ENCODE data around the gene ABCC1.

ABCC1 gene

GRCh38 chr16:16105646-16106045, 156.2 kb downstream of the ABCC1 start:
- Histone ChIP-seq H3K27ac (no peak overlapping the region), H4K20me1 (ENCODE audit: insufficient read depth) (no peaks in the 10 kb centered on the region), H3K4me2 (no peak overlapping the region), H2AFZ (ENCODE audit: low read depth) (no peak overlapping the region), H3K4me1 (ENCODE audit: low read depth, poor library complexity, severe bottlenecking) (no peaks in the 10 kb centered on the region), H3K36me3 (ENCODE audit: insufficient read depth) (peaks cover 19% of the 10 kb centered on the region; the same call in 1 of the 2 replicates), H3K4me3 (IDR thresholded peaks at IDR 0.05; ENCODE audit: insufficient read depth, low read depth, low read length) (no peak overlapping the region), H3K9ac (no peak overlapping the region), H3K27me3 (ENCODE audit: insufficient read depth, low read depth) (no peaks in the 10 kb centered on the region), H3K79me2 (ENCODE audit: insufficient read depth, low read depth) (no peaks in the 10 kb centered on the region)
- TF ChIP-seq CTCF (conservative IDR thresholded peaks at IDR 0.05; ENCODE audit: low read depth, low read length), result no peak

DNA sequence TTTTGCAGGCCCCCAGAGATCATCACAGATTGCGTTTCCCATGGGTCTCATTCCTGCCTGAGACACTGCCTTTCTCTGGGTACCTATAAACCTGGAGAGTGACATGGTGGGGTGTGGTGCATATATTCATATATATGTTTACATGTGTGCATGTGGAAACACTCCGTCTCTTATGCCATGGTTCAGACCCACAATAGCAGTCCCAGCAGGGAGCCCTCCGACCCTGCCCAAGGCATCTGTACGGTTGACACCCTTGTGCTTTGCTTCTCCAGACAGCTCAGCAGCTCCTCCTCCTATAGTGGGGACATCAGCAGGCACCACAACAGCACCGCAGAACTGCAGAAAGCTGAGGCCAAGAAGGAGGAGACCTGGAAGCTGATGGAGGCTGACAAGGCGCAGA, 157.1 kb downstream of the ABCC1 start:
- no peak overlapping the region for H3K9ac ChIP-seq
- no peak overlapping the region for H2AFZ ChIP-seq (ENCODE audit: low read depth)
- no peaks in the 10 kb centered on the region for H4K20me1 ChIP-seq (ENCODE audit: insufficient read depth)
- H3K36me3 ChIP-seq (ENCODE audit: insufficient read depth), result peaks cover 19% of the 10 kb centered on the region; the same call in 1 of the 2 replicates
- no peak overlapping the region for H3K4me2 ChIP-seq
- no peaks in the 10 kb centered on the region for H3K27me3 ChIP-seq (ENCODE audit: insufficient read depth, low read depth)
- no peak overlapping the region for H3K4me3 ChIP-seq (IDR thresholded peaks at IDR 0.05; ENCODE audit: insufficient read depth, low read depth, low read length)
- H3K4me1 ChIP-seq (ENCODE audit: low read depth, poor library complexity, severe bottlenecking), result no peaks in the 10 kb centered on the region
- H3K79me2 ChIP-seq (ENCODE audit: insufficient read depth, low read depth), result no peaks in the 10 kb centered on the region
- no peak overlapping the region for H3K27ac ChIP-seq
- no peak for TF ChIP-seq CTCF (conservative IDR thresholded peaks at IDR 0.05; ENCODE audit: low read depth, low read length)

DNA sequence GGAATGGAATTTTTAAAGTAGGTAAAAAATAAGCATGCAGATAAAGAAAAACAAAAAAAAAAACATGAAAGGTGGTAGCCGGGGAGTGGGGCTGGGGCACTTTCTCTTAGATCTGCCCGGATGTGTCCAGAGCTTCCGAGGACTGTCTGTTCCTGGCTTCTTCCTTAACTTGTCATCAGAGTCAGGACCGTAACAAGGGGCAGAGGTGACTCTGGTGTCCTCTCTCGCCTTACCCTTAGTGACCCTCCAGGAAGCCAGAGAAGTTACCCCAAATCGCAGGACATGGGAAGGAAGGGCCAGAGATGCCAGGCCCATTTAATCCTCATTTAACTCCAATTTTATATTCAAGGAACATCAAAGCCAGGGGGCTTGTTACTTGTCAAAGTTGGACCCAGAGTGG, 158.4 kb downstream of the ABCC1 start:
- Histone ChIP-seq H3K27ac (no peak overlapping the region), H3K27me3 (ENCODE audit: insufficient read depth, low read depth) (no peaks in the 10 kb centered on the region), H3K4me1 (ENCODE audit: low read depth, poor library complexity, severe bottlenecking) (no peaks in the 10 kb centered on the region), H3K4me2 (no peak overlapping the region), H3K79me2 (ENCODE audit: insufficient read depth, low read depth) (no peaks in the 10 kb centered on the region), H3K36me3 (ENCODE audit: insufficient read depth) (peaks cover 27% of the 10 kb centered on the region; the same call in 1 of the 2 replicates), H3K4me3 (IDR thresholded peaks at IDR 0.05; ENCODE audit: insufficient read depth, low read depth, low read length) (no peak overlapping the region), H3K9ac (no peak overlapping the region), H4K20me1 (ENCODE audit: insufficient read depth) (no peaks in the 10 kb centered on the region), H2AFZ (ENCODE audit: low read depth) (no peak overlapping the region)
- TF ChIP-seq CTCF (conservative IDR thresholded peaks at IDR 0.05; ENCODE audit: low read depth, low read length), result no peak

GRCh38 chr16:16108759-16109158, 159.3 kb downstream of the ABCC1 start:
- H3K27ac ChIP-seq, result no peak overlapping the region
- no peaks in the 10 kb centered on the region for H3K27me3 ChIP-seq (ENCODE audit: insufficient read depth, low read depth)
- H4K20me1 ChIP-seq (ENCODE audit: insufficient read depth), result no peaks in the 10 kb centered on the region
- H3K4me1 ChIP-seq (ENCODE audit: low read depth, poor library complexity, severe bottlenecking), result no peaks in the 10 kb centered on the region
- H2AFZ ChIP-seq (ENCODE audit: low read depth), result no peak overlapping the region
- TF ChIP-seq CTCF (conservative IDR thresholded peaks at IDR 0.05; ENCODE audit: low read depth, low read length), result no peak
- no peaks in the 10 kb centered on the region for H3K79me2 ChIP-seq (ENCODE audit: insufficient read depth, low read depth)
- H3K36me3 ChIP-seq (ENCODE audit: insufficient read depth), result peaks cover 23% of the 10 kb centered on the region; the same call in 1 of the 2 replicates
- H3K4me3 ChIP-seq (IDR thresholded peaks at IDR 0.05; ENCODE audit: insufficient read depth, low read depth, low read length), result no peak overlapping the region
- no peak overlapping the region for H3K4me2 ChIP-seq
- H3K9ac ChIP-seq, result no peak overlapping the region
